Measurements from ENCODE around the gene OGDH.

OGDH gene

GRCh38 chr7:44638611-44639557 is 32.5 kb downstream of the OGDH start:
- no peak for DNase-seq

- peak; percentile 41 to 47 for DNase-seq
These were observed 33.4 kb downstream of the OGDH start for GRCh38 chr7:44639671-44640321.

GRCh38 chr7:44643206-44643605 is 36.8 kb downstream of the OGDH start:
- no peak for DNase-seq

- DNase-seq: no peak
These were observed 38.8 kb downstream of the OGDH start for GRCh38 chr7:44645254-44645653.

GRCh38 chr7:44645696-44646095 is 39.3 kb downstream of the OGDH start:
- no peak for DNase-seq

- peak in 1 of 2 experiments; percentile 6 for DNase-seq
These were observed 39.9 kb downstream of the OGDH start for GRCh38 chr7:44646176-44646920.

- no peak for DNase-seq
These were observed 40.7 kb downstream of the OGDH start for GRCh38 chr7:44646921-44647636.

GRCh38 chr7:44647981-44648714 is 41.7 kb downstream of the OGDH start:
- DNase-seq: no peak

GRCh38 chr7:44650242-44650641 is 43.8 kb downstream of the OGDH start:
- DNase-seq: no peak

GRCh38 chr7:44650772-44651171 is 44.3 kb downstream of the OGDH start:
- no peak for DNase-seq

GRCh38 chr7:44652535-44652934 is 46.1 kb downstream of the OGDH start:
- DNase-seq: no peak

GRCh38 chr7:44654255-44654796 is 47.9 kb downstream of the OGDH start:
- no peak for DNase-seq

GRCh38 chr7:44655341-44655740 is 48.9 kb downstream of the OGDH start:
- no peak for DNase-seq

- no peak for DNase-seq
These were observed 52.6 kb downstream of the OGDH start for GRCh38 chr7:44658979-44659378.

GRCh38 chr7:44661233-44661632 is 54.8 kb downstream of the OGDH start:
- DNase-seq: no peak

GRCh38 chr7:44664780-44665461 is 58.5 kb downstream of the OGDH start:
- no peak for DNase-seq

- DNase-seq: no peak
These were observed 59.2 kb downstream of the OGDH start for GRCh38 chr7:44665531-44666213.

- no peak for DNase-seq
These were observed 60.1 kb downstream of the OGDH start for GRCh38 chr7:44666566-44666965.

- no peak for DNase-seq
These were observed 60.8 kb downstream of the OGDH start for GRCh38 chr7:44667190-44667589.

GRCh38 chr7:44671069-44671468 is 64.6 kb downstream of the OGDH start:
- no peak for DNase-seq

GRCh38 chr7:44673324-44673723 is 66.9 kb downstream of the OGDH start:
- no peak for DNase-seq

All from NCI-H526 (cell line).